SKM-1 (cell line): ENCODE data around the gene NDUFA9.
A peak's percentile ranks its signal among the peaks of the same experiment; 100 is the strongest.

ENCODE experiments used
- DNase-seq: peaks from one replicate; lab custom pipeline; 2025; ENCODE audit not compliant: unreplicated experiment; lab: John Stamatoyannopoulos, UW

Gene NDUFA9

DNA sequence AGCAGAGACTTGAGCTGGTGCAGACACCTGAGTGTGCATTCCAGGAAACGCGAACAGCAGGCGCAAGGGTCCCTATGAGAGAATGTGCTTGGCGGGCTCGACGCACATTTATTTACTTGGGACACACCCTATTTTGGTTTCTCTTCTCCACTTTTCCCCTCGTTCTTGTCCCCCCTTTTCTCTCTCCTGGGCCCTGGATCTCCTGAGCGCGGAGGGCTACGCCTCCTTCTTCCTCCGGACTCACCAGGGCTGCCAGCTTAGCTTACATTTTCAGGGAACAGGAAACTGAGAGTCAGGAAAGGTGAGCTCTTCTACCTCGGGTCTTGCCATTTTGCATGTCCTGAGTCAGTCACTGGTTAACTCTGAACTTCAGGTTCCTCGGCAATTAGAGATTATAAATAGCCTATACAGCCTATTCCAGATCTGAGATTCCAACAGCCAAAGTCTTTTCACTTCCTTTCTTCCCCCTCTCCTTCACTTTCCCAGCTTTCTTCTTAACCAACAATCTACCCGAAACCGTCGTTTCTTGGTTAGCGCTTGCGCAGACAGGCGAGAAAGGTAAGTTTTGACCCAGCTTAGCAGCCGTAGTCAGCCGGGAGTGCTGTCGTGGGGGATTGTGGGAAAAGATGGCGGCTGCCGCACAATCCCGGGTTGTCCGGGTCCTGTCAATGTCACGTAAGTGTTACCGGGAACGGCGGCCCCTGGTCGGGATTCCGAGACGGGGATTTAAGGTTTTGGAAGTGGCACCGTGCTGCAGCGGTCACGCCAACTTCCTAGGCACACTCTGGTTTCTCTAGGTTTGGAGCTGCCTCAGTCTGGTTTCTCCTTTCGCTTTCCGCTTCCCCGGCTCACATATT, at the start of gene NDUFA9, which contains the start of gene AKAP3:
NDUFA9 (plus strand) TSS at position 614 of the 857 bp plus-strand sequence; CDS start at position 627, 13 bp downstream.
AKAP3 (minus strand) TSS at position 551 of the 857 bp plus-strand sequence. CDS start 10,855 bp downstream, outside the sequence.
- peak; percentile 18 for DNase-seq

DNA sequence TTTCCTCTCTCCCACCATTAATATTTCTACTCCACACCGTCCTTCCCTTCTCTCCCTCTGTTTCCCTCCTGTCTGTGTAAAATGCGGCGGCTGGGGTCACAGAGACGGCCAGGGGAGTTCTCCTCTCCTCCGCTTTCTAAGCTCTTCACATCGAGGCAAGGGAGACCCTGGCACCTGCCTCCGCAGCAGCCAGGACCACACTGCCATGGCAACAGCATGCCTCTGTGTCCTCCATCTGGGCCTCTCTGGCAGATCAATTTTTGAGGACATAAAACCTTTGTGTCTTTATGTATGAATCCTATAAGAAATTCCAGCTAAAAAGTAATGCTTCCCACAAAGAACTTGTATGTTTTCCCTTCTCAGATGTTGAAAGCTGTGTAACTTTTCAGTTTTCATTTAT, 45.5 kb upstream of the NDUFA9 start:
- DNase-seq, result no peak

DNA sequence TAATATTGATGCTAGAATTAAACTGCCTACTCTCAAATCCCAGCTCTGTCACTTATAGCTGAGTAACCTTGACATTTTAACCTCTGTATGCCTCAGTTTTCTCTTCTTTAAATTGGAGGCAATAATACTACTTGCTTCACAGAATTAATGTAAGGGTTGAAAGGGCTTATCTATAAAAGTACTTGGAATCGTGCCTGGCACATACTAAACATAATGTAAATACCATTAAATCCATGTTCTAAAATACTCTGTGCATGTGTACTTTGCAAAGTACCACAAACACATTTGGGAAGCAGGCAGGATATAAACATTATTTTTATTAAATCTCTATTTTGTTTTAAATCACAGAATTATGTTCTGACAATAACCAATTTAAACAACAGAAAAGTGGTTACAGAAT, 45.0 kb upstream of the NDUFA9 start:
- DNase-seq, result no peak

DNA sequence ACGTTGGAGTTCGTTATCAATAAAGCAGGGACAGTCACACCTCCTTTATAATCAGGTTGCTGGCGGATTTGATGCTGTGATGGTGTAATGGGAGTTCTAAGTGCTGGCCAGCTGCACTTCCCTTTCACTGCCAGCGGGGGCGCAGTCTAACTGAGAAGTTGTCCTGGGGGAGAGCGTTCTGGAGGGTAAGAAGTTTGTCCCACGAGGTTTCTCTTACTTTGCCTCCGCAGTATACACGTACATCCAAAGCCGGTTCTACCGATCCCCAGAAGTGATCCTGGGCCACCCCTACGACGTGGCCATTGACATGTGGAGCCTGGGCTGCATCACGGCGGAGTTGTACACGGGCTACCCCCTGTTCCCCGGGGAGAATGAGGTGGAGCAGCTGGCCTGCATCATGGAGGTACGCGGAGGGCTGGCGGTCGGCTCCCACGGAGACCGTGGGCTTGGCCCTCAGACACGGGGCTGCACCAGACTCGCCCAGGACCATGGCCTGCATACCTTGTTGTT, 44.2 kb upstream of the NDUFA9 start:
- DNase-seq, result peak; percentile 57

DNA sequence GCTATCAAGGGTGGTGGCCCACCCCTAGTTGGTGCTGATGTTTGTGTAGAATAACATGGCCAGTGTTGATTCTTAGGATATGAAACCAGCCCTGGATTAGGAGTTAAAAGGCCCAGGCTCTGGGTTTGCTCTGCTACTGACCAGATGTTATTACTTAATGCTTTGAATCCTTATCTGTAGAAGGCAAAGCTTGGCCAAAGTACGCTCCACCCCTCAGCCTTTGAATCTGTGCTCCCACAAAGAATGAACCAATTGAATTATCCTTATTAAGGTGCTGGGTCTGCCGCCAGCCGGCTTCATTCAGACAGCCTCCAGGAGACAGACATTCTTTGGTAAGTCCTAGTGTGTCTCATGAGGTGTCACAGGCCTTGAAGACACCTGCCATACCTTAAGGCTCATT, 41.9 kb upstream of the NDUFA9 start:
- no peak for DNase-seq

DNA sequence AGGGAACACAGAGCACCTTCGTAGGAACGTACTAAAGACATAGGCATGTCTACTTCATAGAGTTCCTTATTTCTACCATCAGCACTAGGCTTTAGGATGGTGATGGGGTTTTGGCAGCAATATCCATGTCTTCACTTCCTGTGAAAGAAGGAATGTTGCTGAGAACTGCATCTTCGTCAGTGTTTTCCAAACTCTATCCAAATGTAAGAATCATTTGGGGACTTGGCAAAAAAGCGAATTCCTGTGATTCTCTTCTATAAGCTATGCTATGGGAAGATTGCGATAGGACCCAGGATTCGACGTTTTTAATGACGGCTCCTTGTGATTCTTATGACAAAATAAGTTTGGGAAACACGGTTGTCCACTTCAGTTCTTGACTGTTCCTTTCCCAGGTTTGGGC, 39.8 kb upstream of the NDUFA9 start:
- no peak for DNase-seq

DNA sequence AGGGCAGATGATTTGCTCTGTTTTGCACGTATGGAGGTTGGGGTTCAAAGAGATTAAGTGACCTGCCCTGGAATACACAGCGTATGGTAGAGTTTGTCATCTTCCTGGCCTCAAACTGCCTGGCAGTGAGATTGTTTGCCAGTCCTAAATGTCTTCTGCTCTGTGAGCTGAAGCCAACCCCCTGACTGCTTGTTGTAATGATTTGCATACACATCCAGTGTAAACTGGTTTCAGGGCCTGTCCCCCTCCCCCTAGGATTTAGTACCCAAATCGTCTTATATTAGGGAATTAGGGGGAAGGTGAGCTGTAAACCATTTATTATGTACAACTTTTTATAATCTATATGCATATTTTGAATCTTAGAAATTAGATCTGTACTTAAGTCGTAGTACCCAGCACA, 38.4 kb upstream of the NDUFA9 start:
- DNase-seq, result no peak

DNA sequence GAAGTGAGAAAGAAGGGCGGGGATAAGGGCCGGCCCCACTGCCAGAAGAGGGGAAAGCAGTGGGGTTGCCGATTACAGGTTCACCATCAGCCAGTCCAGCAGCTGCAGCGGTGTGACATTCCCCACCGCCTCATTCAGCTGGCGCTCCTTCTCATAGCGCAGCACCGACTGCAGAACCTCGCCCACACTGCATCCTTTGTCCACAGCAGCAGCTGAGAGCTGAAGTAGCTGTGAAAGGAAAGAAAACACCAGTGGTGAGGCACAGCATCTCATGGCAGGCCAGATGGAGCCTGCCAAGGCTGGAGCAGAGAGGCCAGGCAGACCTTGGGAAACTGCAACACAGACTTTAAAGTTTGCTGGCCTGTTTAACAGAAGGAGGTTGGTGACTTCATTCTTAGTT, 33.2 kb upstream of the NDUFA9 start:
- no peak for DNase-seq

DNA sequence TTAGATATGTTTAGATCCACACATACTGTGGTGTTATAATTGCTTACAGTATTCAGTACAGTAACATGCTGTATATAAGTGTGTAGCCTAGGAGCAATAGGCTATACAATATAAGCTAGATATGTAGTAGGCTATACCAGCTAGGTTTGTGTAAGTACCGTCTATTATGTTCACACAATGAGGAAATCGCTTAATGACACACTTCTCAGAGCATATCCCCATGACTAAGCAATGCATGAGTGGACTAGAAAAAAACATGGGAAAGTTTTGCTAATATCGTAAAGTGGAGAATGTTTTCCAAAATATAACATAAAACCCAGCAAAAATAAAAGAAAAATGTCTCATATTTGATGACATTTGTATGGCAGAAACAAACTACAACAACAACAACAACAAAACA, 27.4 kb upstream of the NDUFA9 start:
- no peak for DNase-seq

DNA sequence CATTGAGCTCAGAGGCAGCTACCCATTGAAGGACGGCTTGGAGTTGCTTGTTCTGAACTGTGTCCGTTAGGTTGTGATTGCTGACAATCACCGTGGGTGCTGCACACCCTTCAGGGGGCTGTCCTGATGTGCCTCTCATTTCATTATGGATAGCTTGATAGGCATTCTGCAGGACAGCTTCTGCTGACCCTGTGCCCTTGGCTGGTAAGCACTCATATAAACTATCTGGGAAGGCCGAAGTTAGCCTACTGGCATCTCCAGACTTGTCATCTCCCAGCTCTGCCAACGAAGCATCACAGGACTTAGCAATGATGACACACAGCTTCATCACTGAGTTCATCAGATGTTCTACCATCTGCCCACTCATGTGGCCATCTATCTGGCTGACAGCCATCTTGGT, 22.4 kb upstream of the NDUFA9 start:
- no peak for DNase-seq

DNA sequence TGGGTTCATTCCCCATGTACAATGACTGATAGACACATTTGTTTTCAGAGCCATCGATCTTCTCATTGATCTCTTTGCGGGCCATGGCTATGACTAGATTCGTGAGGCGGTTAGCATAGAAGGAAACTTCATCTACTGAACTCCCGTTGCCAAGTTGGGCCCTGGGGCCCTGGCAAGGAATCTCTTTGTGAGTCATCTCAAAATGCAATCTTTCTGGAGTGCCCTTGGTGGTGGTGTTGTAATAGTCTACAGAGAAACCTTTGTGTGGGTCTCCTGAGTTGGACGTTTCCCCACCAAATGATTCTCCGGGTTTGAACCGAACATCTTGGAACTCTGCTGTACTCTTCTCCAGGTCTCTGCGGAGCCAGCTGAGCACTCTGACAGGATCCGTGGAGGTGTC, 20.5 kb upstream of the NDUFA9 start:
- DNase-seq, result no peak

DNA sequence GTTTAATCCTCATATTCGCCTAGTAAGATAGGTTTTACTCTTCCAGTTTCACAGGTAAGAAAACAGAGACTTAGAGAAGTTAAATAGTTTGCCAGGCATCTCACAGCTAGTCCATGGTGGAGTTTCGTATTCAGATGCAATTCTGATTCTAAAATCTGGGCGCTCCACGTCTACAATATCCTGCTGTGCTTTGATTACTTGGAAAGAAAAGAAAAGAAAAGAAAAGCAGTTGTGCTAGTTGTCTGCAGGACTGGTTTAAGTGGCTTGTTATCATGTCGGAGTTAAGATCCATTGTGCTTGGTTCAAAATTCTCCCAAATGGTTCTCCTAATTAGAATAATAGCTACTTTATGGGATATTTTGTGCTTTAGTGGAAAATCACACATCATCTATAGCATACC, 18.7 kb upstream of the NDUFA9 start:
- no peak for DNase-seq

DNA sequence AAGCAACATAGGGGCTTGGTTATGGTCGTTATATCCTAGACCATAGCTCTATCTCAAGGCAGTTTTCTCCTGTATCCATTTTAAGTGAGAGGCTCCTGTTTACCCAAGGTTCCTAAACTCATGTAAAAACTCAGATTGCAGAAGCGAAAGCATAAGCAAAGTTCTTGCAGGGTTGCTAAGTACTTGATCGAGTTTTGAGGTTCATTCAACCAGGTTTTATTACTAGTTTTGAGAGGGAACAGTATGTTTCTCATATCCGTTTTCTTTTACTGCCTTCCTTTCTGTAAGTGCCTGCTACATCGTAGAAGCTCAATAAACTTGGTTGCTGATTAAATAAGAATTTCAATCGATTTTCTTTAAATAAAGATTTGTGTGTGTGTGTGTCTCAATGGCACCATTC, 5.2 kb upstream of the NDUFA9 start:
- DNase-seq, result no peak

DNA sequence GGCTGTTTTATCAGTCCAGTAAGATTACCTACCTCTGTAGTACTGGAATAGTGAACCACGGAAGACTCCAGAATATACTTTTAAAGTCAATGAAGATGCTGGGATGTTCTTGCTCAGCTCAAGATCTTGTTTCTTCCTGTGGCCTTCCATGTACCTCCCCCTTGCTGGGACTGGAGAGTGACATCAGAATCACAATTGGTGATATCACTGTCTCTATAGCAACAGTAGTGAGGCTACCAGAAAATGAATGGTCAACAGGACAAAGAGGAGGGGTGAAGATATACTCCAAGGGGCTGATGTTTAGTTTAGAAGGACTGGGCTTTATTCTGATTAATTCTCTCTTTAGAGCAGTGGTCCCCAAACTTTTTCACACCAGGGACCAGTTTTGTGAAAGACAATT, 3.9 kb upstream of the NDUFA9 start:
- DNase-seq, result no peak

DNA sequence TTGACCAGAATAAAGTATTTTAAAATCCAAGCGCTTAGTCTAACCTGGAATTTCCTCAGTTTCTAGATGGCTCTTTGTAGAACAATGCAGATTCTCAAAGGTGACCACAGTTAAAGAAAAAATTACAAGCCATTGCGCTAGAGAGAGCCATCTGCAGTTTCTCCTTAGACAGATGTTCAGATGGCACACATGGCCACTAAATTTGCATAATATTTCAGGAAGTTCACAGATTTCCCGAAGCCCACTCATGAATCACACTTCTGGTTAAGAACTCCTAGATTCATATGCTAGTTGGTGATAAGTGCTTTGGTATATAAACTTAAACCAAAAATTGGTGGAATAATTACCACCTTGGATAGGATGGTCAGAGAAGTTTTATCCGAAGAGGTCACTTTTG, 812 bp upstream of the NDUFA9 start:
- no peak for DNase-seq

DNA sequence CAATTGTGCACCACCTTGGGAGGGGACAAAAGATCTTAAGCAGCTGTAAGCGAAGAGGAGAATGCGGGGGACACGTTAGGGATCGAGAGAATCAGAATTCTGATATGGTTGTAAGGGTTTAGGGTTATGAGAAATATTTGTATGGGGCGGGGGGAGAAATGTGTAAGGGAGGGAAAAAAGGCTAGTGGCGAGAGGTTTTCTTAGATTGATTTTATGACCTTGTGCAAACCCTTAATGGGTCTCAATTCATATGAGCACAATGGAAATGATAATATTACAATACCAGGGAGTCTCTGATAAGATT, 396 bp downstream of the NDUFA9 start:
- DNase-seq, result no peak

DNA sequence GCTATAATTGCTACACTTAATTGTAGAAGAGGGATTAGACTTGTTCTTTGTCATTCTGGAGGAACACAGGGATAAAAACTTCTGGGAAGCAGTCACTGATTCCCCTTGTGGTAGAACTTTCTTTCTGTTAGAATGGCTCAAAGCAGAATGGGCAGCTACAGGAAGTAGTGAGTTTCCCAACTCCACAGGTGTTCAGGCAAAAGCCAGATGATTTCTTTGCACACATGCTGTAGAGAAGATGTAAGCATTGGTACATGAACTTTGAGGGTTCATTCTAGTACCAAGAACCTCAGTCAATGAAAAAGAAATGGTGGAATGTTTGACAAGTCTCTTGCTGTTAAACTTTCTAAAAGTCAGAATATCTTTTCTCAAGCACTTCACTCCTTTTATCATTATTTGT, 4.3 kb downstream of the NDUFA9 start:
- DNase-seq, result no peak

DNA sequence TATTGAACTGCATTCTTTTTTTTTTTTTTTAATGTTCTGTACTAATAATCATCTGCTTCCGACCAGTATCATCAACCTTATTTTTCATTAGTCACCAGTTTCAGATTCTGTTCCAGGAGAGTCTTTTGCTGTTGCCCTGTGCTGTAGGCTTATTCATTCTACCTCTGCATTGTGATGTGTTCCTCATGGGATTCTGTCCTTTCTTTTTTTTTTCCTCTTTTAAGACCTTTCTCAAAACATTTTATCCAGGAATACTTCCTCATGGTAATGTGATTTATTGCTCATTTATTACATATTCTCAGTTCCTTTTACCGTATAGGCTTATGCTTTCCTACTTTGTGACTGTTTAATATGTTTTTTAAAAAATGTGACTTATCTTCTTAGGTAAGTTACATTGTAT, 4.8 kb downstream of the NDUFA9 start:
- DNase-seq, result no peak

DNA sequence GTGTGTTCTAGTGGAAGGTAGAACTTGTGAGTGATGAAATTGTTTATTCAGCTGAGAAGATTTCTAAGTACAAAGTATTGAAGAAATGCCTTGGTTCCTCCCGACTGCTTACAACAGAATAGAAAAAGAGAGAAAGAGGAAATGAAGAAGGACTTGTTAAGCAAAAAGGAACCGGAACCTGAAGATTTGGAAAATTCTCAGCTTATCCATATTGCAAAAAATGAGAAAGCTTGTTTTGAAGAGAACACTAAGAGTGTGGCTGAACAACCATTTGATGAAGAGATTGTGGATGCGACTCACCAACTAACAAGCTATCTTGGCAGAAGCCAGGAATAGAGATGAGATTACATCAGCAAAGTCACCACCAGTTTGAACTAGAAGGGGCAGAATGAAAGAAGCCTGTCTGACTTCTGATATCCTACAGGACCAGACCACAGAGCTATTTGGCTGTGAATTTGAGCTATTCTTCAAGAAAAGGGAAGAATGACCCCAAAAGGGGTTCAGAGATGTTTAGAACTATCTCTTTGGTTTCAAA, 15.1 kb downstream of the NDUFA9 start:
- DNase-seq, result no peak

DNA sequence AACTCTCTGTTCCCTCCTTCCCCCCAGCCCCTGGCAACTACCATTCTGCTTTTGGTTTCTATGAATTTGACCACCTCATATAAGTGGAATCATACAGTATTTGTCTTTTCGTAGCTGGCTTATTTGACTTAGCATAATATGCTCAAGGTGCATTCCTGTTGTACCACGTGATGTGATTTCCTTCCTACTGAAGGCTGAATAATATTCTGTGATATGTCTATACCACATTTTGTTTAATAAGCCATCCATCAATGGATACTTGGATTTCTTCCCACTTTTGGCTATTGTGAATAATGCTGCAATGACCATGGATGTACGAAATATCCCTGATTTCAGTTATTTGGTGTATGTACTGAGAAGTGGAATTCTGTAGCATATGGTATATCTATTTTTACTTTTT, 16.3 kb downstream of the NDUFA9 start:
- no peak for DNase-seq

DNA sequence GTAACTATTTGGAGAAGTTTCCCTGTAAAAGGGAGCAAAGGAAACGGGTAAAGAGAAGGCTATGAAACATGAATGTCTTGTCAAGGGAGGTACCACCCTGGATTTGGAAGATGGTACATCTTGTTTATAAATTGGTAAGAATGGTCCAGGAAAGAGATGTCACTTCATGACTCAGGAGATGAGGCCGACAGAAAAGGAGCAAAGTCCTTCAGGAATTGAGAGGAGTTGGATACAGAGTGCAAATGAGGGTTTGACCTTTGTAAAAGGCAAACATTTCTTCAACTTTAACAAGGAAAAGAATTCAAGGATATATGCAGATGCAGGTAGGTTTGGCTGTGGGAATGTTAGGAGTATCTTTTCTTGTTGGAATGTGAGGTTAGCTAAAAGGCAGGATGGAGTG, 30.8 kb downstream of the NDUFA9 start:
- DNase-seq, result no peak

DNA sequence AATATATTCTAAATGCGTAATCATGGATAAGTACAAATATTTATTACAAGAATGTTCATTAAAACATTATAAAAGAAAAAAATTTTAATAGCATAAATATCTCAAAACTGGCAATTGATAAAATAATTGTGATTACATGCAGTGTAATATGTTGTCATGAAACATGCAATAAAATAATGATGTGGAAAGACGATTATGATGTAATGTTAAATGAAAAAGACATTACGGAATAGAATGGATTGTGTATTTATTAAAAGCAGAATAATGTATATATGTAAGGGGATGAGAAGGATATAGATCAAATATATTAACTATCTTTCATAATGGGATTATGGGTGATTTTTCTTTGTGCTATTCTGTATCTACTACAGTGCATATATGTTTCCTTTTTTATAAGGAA, 32.8 kb downstream of the NDUFA9 start:
- no peak for DNase-seq

DNA sequence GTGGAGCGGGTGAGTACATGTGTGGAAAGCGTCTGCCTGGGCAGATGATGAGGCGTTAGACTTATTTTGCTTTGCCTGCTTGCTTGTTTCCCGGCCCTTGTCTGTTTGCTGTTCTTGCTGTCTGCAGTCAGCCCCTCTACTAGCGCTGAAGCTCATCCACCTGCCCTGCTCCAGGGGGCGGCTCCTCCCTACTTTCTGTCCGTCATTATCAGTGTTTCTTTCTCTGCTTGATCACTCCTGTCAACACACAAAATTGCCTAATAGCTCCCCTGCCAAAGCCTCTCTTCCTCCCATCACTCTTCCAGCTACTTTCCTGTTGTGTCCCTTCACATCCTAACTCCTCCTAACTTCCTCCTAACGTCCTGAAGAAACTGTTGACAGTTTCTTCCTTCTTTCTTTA, 36.4 kb downstream of the NDUFA9 start:
- no peak for DNase-seq
